Measurements from ENCODE around the gene OR4Q2.
"Not testable (repeated sequence)": the region's sequence is repeated elsewhere in the genome, so short reads cannot be mapped to it uniquely, and the experiment has no call there.

Gene OR4Q2

GRCh38 chr14:20001863-20002262 lies at the start of gene OR4Q2:
Gene OR4Q2 (plus strand): TSS chr14:20002163.
- no peaks in the 10 kb centered on the region for H3K9me3 ChIP-seq (ENCODE audit: control insufficient read depth, insufficient read depth, low read length)
- H3F3A ChIP-seq (ENCODE audit: control insufficient read depth, insufficient read depth), result no peaks in the 10 kb centered on the region
- H3K4me2 ChIP-seq (ENCODE audit: low read length), result no peak within 1 kb of the TSS
- no peak within 1 kb of the TSS for H3K27ac ChIP-seq (ENCODE audit: low read depth, low read length)
- H3K9me2 ChIP-seq (replicated peaks; ENCODE audit: control insufficient read depth, low read length), result no peaks in the 10 kb centered on the region
- no peaks in the 10 kb centered on the region for H3K4me1 ChIP-seq (ENCODE audit: control insufficient read depth, low read length)
- TF ChIP-seq EZH2phosphoT487 (IDR thresholded peaks at IDR 0.05; ENCODE audit: borderline replicate concordance, low read length), result no peak
- H3K4me3 ChIP-seq (ENCODE audit: low read length), result no peak within 1 kb of the TSS
- no peaks in the 10 kb centered on the region for H3K27me3 ChIP-seq (ENCODE audit: control insufficient read depth, low read length)
- H3K36me3 ChIP-seq (ENCODE audit: control insufficient read depth, low read length), result no peaks in the 10 kb centered on the region
- no peaks in the 10 kb centered on the region for H4K20me1 ChIP-seq (ENCODE audit: control insufficient read depth, insufficient read depth, low read depth, low read length)
- H3K79me2 ChIP-seq (ENCODE audit: control insufficient read depth, low read length), result no peaks in the 10 kb centered on the region

- H3K27ac ChIP-seq (ENCODE audit: low read depth, low read length); H3K4me3 ChIP-seq (ENCODE audit: low read length); H3K79me2 ChIP-seq (ENCODE audit: control insufficient read depth, low read length); H3K4me2 ChIP-seq (ENCODE audit: low read length); H3K27me3 ChIP-seq (ENCODE audit: control insufficient read depth, low read length); H4K20me1 ChIP-seq (ENCODE audit: control insufficient read depth, insufficient read depth, low read depth, low read length); H3K9me2 ChIP-seq (replicated peaks; ENCODE audit: control insufficient read depth, low read length); H3K4me1 ChIP-seq (ENCODE audit: control insufficient read depth, low read length); H3F3A ChIP-seq (ENCODE audit: control insufficient read depth, insufficient read depth); H3K36me3 ChIP-seq (ENCODE audit: control insufficient read depth, low read length); H3K9me3 ChIP-seq (ENCODE audit: control insufficient read depth, insufficient read depth, low read length): not testable (repeated sequence)
Measured at GRCh38 chr14:19969735-19970134, 32.2 kb upstream of the OR4Q2 start.

GRCh38 chr14:19974844-19975243 lies 27.1 kb upstream of the OR4Q2 start:
- Histone ChIP-seq H3K36me3 (ENCODE audit: control insufficient read depth, low read length) (no peaks in the 10 kb centered on the region), H3F3A (ENCODE audit: control insufficient read depth, insufficient read depth) (no peaks in the 10 kb centered on the region), H3K27me3 (ENCODE audit: control insufficient read depth, low read length) (no peaks in the 10 kb centered on the region), H3K4me2 (ENCODE audit: low read length) (no peak overlapping the region), H3K9me2 (replicated peaks; ENCODE audit: control insufficient read depth, low read length) (no peaks in the 10 kb centered on the region), H4K20me1 (ENCODE audit: control insufficient read depth, insufficient read depth, low read depth, low read length) (no peaks in the 10 kb centered on the region), H3K9me3 (ENCODE audit: control insufficient read depth, insufficient read depth, low read length) (no peaks in the 10 kb centered on the region), H3K27ac (ENCODE audit: low read depth, low read length) (no peak overlapping the region), H3K4me1 (ENCODE audit: control insufficient read depth, low read length) (no peaks in the 10 kb centered on the region), H3K79me2 (ENCODE audit: control insufficient read depth, low read length) (no peaks in the 10 kb centered on the region), H3K4me3 (ENCODE audit: low read length) (no peak overlapping the region)
- TF ChIP-seq EZH2phosphoT487 (IDR thresholded peaks at IDR 0.05; ENCODE audit: borderline replicate concordance, low read length) (no peak), CTCF (IDR thresholded peaks at IDR 0.05; ENCODE audit: low read depth, low read length, poor library complexity, severe bottlenecking) (no peak)

- H3K27me3 ChIP-seq (ENCODE audit: control insufficient read depth, low read length), result no peaks in the 10 kb centered on the region
- H4K20me1 ChIP-seq (ENCODE audit: control insufficient read depth, insufficient read depth, low read depth, low read length), result no peaks in the 10 kb centered on the region
- no peaks in the 10 kb centered on the region for H3F3A ChIP-seq (ENCODE audit: control insufficient read depth, insufficient read depth)
- no peak within 1 kb of the TSS for H3K27ac ChIP-seq (ENCODE audit: low read depth, low read length)
- H3K9me2 ChIP-seq (replicated peaks; ENCODE audit: control insufficient read depth, low read length), result no peaks in the 10 kb centered on the region
- no peak within 1 kb of the TSS for H3K4me3 ChIP-seq (ENCODE audit: low read length)
- no peaks in the 10 kb centered on the region for H3K79me2 ChIP-seq (ENCODE audit: control insufficient read depth, low read length)
- no peaks in the 10 kb centered on the region for H3K4me1 ChIP-seq (ENCODE audit: control insufficient read depth, low read length)
- no peak for TF ChIP-seq CTCF (IDR thresholded peaks at IDR 0.05; ENCODE audit: low read depth, low read length, poor library complexity, severe bottlenecking)
- H3K36me3 ChIP-seq (ENCODE audit: control insufficient read depth, low read length), result no peaks in the 10 kb centered on the region
- H3K4me2 ChIP-seq (ENCODE audit: low read length), result no peak within 1 kb of the TSS
- no peaks in the 10 kb centered on the region for H3K9me3 ChIP-seq (ENCODE audit: control insufficient read depth, insufficient read depth, low read length)
Measured at GRCh38 chr14:19975291-19975690, 26.7 kb upstream of the OR4Q2 start, which contains the start of gene OR4K15. Gene OR4K15 (plus strand): TSS chr14:19975591. CDS start chr14:19975591, 0 bp downstream.
